Muscle layer of colon (tissue), 2 donors: ENCODE measurements around the gene AP3M1.

ENCODE experiments used
- H3K27ac ChIP-seq: one replicate; pipeline ENCODE4 v1.7.0; 2013; ENCODE audit warnings: low read depth, mild to moderate bottlenecking, low read length, moderate library complexity
- H3K27me3 ChIP-seq, 2 donors: one replicate each; pipeline ENCODE4 v1.7.0; 2013; ENCODE audit warnings: low read length in 2 of 2, mild to moderate bottlenecking in 2 of 2; ENCODE audit not compliant: insufficient read depth in 2 of 2, control insufficient read depth in 1 of 2
- H3K36me3 ChIP-seq: one replicate; pipeline ENCODE4 v1.7.0; 2013; ENCODE audit warnings: mild to moderate bottlenecking, low read length; ENCODE audit not compliant: insufficient read depth
- H3K4me1 ChIP-seq: one replicate; pipeline ENCODE4 v1.7.0; 2013; ENCODE audit warnings: mild to moderate bottlenecking, low read length; ENCODE audit not compliant: insufficient read depth
- H3K4me3 ChIP-seq, 2 donors: one replicate each; pipeline ENCODE4 v1.7.0; 2013; ENCODE audit warnings: low read length in 2 of 2, low read depth in 1 of 2, mild to moderate bottlenecking in 1 of 2, moderate library complexity in 1 of 2
- H3K9ac ChIP-seq: one replicate; pipeline ENCODE4 v1.7.0; 2013; ENCODE audit warnings: low read length
- H3K9me3 ChIP-seq: one replicate; pipeline ENCODE4 v1.7.0; 2013; ENCODE audit warnings: mild to moderate bottlenecking, low read length
- donor health status: abdominal sarcoma.
- donor health status: Adenocarcinoma of cecum.

Gene AP3M1

GRCh38 chr10:74177140-74177677, 26.6 kb upstream of the AP3M1 start:
- peak overlapping the region; percentile 71 for H3K9ac ChIP-seq
- H3K36me3 ChIP-seq, result no peaks in the 10 kb centered on the region
- H3K27me3 ChIP-seq, result no peaks in the 10 kb centered on the region
- H3K27ac ChIP-seq, result peak overlapping the region; percentile 93
- peaks cover 14% of the 10 kb centered on the region for H3K4me1 ChIP-seq
- peak overlapping the region; percentile 78 to 98 for H3K4me3 ChIP-seq
- H3K9me3 ChIP-seq, result no peaks in the 10 kb centered on the region

DNA sequence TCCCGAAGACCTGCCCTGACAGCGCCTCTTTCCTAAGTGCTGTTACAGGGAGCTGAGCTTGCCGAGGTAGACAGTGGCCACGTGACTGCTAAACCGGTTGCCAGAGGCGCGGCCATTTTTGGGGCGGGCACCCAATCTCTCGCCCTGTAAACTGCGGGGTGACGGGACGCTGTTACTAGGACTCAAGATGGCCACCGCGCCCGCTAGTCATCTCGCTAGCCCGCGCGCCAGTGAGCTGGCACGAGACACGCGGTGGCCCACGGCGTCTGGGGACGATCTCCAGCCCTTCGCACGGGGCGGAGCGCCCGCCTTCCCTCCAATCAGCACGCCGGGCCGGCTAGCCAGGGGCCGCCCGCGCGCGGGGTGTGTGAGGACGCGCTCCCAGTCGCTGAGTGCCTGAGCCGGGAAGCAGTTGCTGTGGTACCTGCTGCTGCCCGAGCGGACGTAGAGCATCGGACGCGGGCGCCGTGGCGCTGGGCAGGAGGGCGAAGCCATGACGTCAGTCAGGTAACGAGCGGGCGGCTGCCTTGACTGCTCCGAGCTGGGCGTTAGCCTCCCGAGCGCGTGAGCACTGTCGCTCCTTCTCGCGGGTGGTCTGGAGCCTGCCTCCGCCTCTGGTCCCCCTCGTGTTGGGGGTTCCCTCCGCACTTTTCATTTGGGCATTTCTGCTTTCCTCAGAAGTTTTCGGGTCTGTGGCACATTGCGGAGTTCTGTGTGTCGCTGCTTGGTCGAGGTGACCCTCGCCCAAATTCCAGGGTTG, 25.9 kb upstream of the AP3M1 start:
- Histone ChIP-seq H3K4me1 (peaks cover 14% of the 10 kb centered on the region), H3K9me3 (no peaks in the 10 kb centered on the region), H3K9ac (peak overlapping the region; percentile 71)

DNA sequence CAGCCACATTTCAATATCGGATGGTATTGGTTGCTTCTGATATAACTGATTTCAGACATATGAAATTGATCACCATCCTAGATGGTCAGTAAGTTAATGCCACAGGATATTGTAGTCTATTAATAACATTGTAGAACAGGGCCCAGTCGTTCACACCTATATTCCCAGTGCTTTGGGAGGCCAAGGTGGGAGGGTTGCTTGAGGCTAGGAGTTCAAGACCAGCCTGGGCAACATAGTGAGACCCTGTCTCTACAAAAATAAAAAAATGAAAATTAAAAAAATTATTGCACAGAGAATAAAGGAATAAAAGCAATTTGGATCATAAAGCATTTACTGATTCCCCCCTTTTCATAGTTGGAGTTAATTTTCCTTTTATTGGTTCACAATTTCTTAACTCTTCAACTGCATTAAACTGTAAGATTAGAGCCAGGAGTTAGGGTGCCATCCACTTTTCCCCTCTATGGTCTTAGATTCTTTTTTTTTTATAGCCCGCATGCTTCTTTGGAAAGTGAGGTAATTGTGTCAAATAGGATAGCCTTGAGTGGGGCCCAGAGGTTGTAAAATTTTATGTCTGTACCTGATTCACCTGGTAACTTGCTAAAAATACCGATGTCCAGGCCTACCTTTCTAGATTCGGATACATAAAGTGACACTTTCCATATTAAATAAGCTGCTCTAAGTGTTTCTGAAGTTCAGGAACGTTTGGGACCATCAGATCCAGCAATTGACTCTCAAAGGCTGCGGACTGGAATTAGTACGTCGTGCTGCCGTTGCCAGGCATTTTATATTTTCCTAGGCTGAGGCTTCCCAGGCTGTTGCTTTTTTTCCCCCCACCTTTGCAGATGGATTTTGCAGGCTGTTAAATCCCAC, 25.1 kb upstream of the AP3M1 start:
- Histone ChIP-seq H3K27me3 (no peaks in the 10 kb centered on the region), H3K9ac (peak overlapping the region; percentile 71), H3K36me3 (no peaks in the 10 kb centered on the region), H3K4me1 (peaks cover 14% of the 10 kb centered on the region), H3K4me3 (peak overlapping the region; percentile 78 to 98), H3K27ac (peak overlapping the region; percentile 93), H3K9me3 (no peaks in the 10 kb centered on the region)

More for the DNA sequence above, 25.9 kb upstream of the AP3M1 start:
- Histone ChIP-seq H3K27me3 (no peaks in the 10 kb centered on the region), H3K36me3 (no peaks in the 10 kb centered on the region), H3K4me3 (peak overlapping the region; percentile 78 to 98), H3K27ac (peak overlapping the region; percentile 93)

DNA sequence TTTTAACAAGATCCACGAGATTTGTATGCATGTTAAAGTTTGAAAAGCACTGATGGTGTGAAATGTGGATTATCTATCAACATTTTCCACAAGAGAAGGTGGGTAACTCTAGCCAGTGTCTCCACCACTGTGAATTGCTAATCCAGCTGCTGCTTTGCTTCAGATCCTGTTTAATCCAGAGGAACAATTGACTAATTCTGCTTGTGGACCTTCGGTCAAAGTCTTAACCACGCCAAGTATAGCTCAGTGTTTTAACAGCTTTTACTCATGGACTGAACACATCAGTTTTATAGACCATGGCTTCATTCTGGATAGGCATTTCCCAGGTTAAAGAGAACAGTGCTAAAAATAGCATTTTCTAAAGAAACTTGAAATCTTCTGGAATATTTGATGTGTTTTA, 23.9 kb upstream of the AP3M1 start:
- Histone ChIP-seq H3K4me3 (no peak overlapping the region), H3K27ac (no peak overlapping the region), H3K36me3 (no peaks in the 10 kb centered on the region), H3K27me3 (no peaks in the 10 kb centered on the region), H3K9me3 (no peaks in the 10 kb centered on the region), H3K9ac (no peak overlapping the region), H3K4me1 (peaks cover 14% of the 10 kb centered on the region)

- Histone ChIP-seq H3K4me1 (peaks cover 7% of the 10 kb centered on the region), H3K27me3 (no peaks in the 10 kb centered on the region), H3K36me3 (no peaks in the 10 kb centered on the region), H3K4me3 (no peak overlapping the region), H3K27ac (no peak overlapping the region), H3K9ac (no peak overlapping the region), H3K9me3 (no peaks in the 10 kb centered on the region)
Observed at GRCh38 chr10:74171625-74172024, 21.0 kb upstream of the AP3M1 start.

DNA sequence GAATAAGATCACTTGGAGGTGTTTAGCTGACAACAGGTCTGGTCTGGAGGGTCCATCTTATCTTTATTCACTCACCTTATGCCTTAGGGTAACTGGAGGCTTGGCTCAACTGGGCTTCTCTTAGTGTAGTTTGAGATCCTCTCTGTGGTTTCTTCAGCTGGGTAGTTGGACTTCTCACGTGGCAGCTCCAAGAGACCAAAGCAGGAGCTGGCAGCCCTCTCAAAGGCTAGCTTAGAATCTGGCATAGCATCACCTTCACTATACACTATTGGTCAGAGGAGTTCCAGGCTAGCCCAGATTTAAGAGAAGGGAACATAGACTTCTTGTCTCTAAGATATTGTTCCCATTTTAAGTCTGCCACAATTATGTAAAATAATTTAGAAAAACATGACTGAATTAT, 16.8 kb upstream of the AP3M1 start:
- H3K27me3 ChIP-seq, result no peaks in the 10 kb centered on the region
- no peaks in the 10 kb centered on the region for H3K36me3 ChIP-seq
- H3K4me1 ChIP-seq, result no peaks in the 10 kb centered on the region
- no peaks in the 10 kb centered on the region for H3K9me3 ChIP-seq
- no peak overlapping the region for H3K27ac ChIP-seq
- H3K4me3 ChIP-seq, result no peak overlapping the region
- no peak overlapping the region for H3K9ac ChIP-seq

DNA sequence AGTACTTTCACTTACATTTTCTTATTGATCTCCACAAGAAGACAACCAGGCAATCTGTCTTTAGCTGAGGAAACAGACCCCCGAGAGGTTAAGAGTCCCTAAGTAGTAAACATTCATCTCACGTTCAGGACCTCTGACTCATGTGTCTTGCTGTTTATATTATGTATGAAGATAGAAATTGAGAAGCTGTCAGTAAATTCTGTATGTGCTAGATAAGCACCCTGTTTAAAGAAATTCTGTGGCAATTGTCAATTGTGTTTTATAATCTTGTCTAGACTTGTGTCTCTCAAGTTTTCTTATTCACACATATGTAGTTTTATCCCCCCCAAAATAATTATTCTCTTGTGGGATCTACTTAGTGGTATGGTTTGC, 14.9 kb upstream of the AP3M1 start:
- no peaks in the 10 kb centered on the region for H3K36me3 ChIP-seq

GRCh38 chr10:74164716-74165529, 14.3 kb upstream of the AP3M1 start:
- Histone ChIP-seq H3K27me3 (no peaks in the 10 kb centered on the region), H3K9ac (no peak overlapping the region), H3K36me3 (no peaks in the 10 kb centered on the region), H3K4me1 (no peaks in the 10 kb centered on the region), H3K4me3 (no peak overlapping the region), H3K9me3 (no peaks in the 10 kb centered on the region), H3K27ac (no peak overlapping the region)

More for the DNA sequence above, 14.9 kb upstream of the AP3M1 start:
- H3K27ac ChIP-seq, result no peak overlapping the region
- H3K4me3 ChIP-seq, result no peak overlapping the region
- no peaks in the 10 kb centered on the region for H3K9me3 ChIP-seq
- no peak overlapping the region for H3K9ac ChIP-seq
- no peaks in the 10 kb centered on the region for H3K4me1 ChIP-seq
- no peaks in the 10 kb centered on the region for H3K27me3 ChIP-seq

GRCh38 chr10:74163319-74164068, 12.9 kb upstream of the AP3M1 start:
- no peak overlapping the region for H3K9ac ChIP-seq
- no peaks in the 10 kb centered on the region for H3K9me3 ChIP-seq
- H3K27ac ChIP-seq, result no peak overlapping the region
- no peaks in the 10 kb centered on the region for H3K4me1 ChIP-seq
- H3K36me3 ChIP-seq, result no peaks in the 10 kb centered on the region
- no peaks in the 10 kb centered on the region for H3K27me3 ChIP-seq
- no peak overlapping the region for H3K4me3 ChIP-seq

DNA sequence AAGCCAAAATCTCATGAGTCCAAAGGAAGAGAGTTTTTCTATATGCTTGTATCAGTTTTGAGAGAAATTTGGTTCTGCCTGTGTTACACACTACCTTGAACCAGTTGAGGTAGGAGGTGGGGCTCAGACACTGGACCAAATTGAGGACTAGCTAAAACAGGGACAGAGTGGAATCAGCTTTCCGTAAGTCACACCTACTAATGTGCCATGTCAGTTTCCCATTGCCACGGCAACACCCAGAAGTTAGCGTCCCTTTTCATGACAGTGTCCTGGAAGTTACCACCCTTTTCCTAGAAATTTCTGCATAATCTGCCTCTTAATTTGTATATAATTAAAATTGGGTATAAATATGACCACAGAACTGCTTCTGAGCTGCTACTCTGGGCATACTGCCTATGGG, 9.4 kb upstream of the AP3M1 start:
- no peaks in the 10 kb centered on the region for H3K36me3 ChIP-seq
- no peak overlapping the region for H3K27ac ChIP-seq
- peaks cover 10% of the 10 kb centered on the region for H3K4me1 ChIP-seq

More for the DNA sequence above, 9.4 kb upstream of the AP3M1 start:
- Histone ChIP-seq H3K9ac (no peak overlapping the region), H3K9me3 (no peaks in the 10 kb centered on the region), H3K4me3 (no peak overlapping the region), H3K27me3 (no peaks in the 10 kb centered on the region)
